ENCODE measurements around the gene EMP1.

Gene EMP1

DNA sequence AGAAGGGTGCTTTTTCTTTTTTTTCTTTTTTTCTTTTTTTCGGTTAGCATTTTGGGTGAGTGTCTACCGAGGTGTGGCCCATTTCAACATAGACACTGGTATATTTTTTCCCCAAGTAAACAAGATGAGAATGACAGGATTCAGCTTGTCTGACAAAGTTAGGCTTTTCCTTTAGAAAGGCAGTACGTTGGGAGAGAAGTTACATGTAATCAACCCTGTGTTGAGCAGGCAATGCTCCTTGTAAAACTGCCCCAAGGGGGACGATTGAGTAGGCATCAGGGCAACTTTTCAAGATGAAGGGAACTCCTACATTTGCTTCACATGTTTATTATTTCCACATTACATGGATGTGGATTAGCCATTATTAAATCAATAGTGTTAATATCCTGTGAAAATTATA, 1.7 kb downstream of the EMP1 start:
- DNase-seq: no peak

DNA sequence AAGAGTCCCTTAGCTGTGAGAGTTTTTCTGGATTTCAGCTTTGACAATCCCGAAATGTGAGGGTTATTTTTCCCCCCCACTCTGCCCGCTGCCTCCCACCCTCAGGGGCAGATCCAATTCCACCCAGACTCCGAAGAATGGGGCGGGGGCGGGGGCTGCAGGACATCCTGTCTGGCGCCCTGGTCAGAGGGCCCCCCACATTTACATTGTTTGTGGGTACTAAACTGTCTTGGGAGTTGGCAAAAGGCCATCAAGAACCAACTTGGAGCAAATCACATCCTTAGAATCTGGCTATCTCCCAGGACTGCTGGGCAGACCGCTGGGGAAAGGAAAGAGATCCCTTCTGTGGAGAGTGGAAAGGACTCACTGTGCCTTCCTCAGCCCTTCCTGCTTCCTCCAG, 2.4 kb downstream of the EMP1 start:
- no peak for DNase-seq

GRCh38 chr12:13199592-13199991, 3.1 kb downstream of the EMP1 start:
- no peak for DNase-seq

DNA sequence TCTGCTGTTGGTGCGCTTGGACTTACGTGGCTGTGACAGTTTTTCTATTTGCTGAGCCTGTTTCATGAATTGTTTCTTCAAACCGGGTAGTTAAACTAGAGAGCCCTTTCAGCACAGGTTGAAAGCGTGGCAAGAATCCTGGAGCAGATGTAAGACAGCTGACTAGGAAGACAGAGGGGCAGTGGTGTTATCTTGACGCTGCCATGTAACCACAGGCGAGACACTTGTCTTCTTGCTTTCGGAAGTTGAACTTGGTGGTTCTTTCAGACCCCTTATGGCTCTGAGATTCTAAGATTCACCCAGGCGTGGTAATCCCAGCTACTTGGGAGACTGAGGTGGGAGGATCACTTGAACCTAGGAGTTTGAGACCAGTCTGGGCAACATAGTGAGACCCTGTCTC, 4.3 kb downstream of the EMP1 start:
- no peak for DNase-seq

DNA sequence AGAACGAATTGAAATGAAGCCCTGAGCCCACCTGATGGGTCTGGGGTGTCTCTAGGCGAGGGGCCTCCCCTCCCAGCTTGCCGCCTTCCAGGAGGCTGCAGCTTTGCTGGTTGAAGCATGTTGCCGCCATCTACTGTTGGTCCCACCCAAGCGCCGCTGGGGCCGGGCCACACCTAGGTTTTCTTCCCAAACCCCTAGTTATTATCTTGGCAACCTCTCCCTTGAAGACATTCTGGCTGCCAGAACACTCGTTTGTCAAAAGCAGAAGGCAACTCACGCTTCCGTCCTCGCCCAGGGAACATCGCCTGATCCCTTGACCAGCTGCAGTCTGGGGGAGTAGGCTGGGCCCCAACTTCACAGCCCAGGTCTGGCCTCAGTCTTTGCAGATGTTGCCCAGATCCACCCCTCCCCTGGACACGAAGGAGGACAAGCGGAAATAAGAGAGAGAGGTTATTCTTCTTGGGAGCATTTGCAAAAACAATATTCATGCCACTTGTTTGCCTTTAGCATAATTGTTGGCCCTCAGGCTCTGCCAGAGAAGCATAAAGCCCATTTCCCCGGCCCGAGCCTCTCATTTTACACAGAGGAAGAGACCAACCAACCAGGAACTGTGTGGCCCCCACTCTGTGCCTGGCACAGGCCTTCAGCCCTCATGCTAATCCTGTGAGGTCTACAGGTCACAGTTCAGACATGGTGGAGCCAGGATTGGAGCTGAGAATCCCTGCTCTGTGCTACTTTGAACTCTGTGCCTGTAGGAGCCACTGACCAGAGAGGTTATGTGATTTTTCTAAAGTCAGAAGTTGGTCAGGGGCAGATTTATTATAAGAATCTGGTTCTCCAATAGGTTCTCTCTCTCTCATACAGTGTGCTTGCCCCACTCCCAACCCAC, 6.8 kb downstream of the EMP1 start:
- DNase-seq: no peak

- no peak for DNase-seq
Observed at GRCh38 chr12:13204428-13204827, 7.9 kb downstream of the EMP1 start.

GRCh38 chr12:13205809-13206559, 9.5 kb downstream of the EMP1 start:
- no peak for DNase-seq

- no peak for DNase-seq
Observed at GRCh38 chr12:13206560-13206897, 10.0 kb downstream of the EMP1 start.

DNA sequence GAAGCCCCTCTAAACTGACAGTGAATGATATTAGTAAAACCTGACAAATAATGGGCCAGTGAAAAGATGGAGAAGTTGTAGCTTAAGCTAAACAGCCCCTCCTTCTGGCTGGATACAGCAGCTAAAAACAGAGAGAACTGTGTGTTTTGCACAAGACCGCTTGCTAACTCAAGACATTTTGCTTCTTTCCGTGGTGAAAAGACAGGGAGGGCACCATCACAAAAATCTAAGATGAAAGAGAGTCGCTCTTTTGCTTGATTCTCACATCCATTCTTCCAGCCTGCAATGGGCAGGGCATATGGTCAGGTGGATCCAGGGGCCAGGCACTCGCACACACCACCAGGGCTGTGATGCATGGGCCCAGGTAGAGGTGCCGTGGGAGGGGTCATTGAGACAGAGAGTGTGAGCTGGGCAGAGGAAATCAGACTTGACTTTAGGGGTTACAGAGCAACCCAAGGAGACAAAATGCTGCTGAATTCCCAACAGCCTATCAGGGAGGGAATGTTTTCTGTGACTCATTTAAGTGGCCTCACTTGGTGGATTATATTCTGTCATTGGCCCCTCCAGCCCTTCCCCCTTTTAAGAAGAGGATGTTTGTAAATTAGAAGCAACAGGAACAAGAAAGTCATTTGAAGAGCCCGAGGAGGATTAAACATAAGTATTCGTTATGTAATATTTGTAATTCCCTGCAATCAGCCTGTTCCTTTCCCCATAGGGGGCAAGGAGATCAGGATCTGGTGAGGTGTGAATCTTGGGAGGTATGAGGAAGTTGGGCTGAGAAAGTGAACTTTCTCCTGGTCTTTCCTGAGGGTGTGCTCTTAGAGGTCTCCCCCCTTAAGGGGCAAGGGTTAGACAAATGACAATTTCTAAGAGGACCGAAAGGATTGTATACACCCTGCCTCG, 12.3 kb downstream of the EMP1 start:
- DNase-seq: no peak

GRCh38 chr12:13209436-13210235, 13.1 kb downstream of the EMP1 start:
- DNase-seq: no peak

DNA sequence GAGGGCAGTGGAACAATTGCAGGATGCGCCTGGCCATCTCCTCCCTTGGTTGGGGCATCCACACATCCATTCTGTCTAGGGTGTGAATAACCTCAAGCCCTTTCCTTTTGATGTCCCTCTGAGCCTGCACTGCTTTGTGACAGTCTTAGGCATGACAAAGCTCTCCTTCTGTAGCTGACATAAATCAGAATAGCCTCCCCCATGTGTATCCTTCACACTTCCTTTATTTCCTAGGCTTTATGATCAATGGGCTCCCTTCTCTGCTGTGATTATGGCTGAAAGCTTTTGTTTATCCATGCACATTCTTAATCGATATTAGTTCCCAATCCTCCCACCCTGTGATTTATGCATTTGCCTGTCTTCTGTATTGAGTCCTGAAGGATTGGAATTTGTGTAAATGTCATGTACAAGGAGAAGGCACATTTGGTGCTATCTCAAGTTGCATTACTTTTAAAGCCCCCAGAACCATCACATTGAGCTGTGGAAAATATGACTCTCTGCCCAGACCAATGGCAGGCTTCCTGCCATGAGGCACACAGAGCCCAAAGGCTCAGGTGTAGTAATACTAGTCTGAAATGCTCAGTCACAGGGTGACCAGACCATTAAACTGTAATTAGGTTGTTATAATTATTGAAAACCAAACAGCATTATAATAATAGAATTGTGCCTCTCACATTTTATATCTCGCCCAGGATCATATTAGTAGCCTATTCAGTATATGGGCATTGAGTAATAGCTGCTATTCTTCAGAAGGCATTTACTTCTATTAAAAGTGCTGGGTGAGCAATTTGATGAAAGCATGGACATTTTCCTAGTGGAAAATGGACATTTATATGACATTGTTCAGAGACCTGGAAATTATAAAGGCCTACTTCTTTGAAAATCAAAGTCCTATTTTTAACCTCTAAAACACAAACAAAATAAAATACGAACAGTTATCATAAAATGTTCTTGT, 14.0 kb downstream of the EMP1 start:
- no peak for DNase-seq

GRCh38 chr12:13211191-13211858, 14.8 kb downstream of the EMP1 start:
- DNase-seq: no peak

- DNase-seq: peak; percentile 52
Observed at GRCh38 chr12:13211859-13212664, 15.5 kb downstream of the EMP1 start.

- DNase-seq: no peak
Observed at GRCh38 chr12:13215056-13215455, 18.5 kb downstream of the EMP1 start.

- no peak for DNase-seq
Observed at GRCh38 chr12:13218641-13219040, 22.1 kb downstream of the EMP1 start.

DNA sequence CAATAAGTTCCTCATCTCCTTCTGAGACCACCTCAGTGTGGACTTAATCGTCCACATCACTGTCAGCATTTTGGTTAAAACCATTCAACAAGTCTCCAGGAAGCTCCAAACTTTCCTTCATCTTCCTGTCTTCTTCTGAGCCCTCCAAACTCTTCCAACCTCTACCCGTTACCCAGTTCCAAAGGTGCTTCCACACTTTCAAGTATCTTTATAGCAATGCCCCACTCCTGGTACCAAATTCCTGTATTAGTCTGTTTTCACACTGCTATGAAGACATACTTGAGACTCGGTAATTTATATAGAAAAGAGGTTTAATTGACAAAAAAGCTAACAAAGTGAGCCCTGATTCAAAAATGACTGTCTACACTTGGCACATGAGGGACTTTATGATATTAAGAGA, 22.8 kb downstream of the EMP1 start:
- no peak for DNase-seq

DNA sequence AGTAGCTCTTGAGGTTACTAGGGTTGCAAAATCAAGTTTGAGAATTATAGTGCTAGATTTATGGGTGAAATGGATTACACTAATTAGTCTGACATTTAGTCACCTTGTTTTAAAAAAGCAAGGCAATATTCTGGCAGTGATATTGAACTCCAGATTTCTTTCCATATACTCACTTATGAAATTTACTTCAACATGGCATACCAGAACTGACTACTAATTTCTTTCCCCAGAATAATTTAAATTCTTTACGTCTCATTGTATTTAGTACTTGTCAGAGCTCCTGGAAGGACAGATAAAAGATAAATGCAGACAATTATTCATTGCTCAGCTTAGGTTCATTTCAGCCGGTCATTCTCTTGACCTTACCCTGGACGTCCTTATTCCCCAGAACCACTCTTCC, 24.3 kb downstream of the EMP1 start:
- no peak for DNase-seq

DNA sequence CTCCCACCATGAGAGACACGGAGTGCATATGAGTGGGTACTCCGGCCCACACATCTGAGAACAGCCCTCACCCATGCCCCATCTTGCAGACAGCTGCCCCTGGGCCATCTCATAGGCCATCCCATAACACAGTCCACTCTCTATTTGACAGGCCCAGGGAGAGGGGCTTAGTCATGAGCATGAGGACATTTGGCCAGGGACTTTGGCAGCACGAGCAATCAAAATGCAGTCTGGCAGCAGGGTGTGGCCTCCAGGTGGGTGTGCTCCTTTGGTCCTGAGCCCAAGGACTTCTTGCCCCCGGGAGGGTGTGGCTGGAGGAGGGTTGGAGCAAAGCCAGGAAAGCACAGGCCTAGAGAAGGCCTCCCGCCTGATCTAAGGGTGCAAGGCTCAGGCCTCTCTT, 25.6 kb downstream of the EMP1 start:
- DNase-seq: no peak

DNA sequence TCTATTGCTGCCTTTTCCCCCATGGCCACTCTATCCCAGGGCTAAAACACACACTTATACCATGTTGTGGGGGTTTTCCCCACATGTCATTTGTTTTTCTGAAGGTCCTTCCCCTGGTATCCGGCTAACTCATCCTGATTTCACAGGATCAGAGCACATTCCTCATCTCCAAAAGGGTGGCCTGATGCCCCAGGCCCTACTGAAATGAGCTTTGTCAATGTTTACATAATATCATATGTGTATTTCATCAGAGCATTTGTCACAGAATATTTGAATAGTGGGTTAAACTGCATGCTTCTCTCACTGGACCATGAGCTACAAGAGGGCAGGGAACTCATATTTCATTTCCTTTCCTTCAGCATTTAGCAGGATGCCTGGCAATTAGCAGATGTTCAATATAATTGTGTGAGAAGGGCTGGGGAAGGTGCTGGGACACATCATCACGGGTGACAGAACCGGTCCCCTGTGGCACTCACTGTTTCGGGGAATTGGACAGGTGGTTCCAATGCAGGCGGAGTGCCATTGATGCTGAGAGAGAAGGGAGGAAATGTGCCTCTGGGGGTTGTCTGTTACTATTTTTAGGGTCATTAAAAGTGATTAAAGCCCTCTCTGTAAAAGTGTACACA, 26.8 kb downstream of the EMP1 start:
- DNase-seq: no peak
